ENCODE measurements around the gene ISL2. TPM values are rescaled to one million over a fixed set of nuclear protein-coding genes. Genes with fewer than 3 reads are reported as not detected.
"Not testable (repeated sequence)": the region's sequence is repeated elsewhere in the genome, so short reads cannot be mapped to it uniquely, and the experiment has no call there.

ISL2 gene
- total RNA-seq, 4 donors from 2014 or later, result 1.3 to 1.4 TPM; not detected in 2

DNA sequence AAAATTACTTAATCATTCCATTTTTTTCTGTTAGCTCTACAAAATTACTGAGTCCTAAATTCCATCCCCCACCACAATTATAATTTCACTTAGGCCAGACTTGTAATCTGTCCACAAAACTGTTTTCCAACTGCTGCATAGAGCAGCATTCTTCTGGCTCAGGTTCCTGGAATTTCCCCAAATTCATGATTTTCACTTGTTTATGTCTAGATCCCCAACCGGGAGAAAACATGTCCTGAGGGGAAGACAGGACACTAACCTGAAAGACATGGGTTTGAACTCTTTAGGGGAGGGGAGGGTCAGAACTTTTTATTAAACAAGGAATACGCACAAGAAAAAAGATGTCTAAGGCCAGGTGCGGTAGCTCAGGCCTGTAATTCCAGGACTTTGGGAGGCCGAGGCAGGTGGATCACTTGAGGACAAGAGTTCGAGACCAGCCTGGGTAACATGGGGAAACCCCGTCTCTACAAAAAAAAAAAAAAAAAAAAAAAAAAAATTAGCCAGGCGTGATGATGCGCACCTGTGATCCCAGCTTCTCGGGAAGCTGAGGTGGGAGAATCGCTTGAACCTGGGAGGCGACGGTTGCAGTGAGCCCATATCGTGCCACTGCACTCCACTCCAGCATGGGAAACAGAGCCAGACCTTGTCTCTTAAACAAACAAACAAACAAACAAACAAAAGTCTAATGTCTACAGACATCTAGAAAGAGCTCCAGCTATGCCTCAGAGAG, 26.8 kb upstream of the ISL2 start:
- no peaks in the 10 kb centered on the region for H3K27me3 ChIP-seq
- 80 to 83% methylated on average over 10 to 13 of the region's 13 CpGs for WGBS, 2 donors (ENCODE audit: low coverage in 1 of 2)
- DNase-seq, result no peak
- H3K4me3 ChIP-seq, result peak overlapping the region in 3 of 4 donors; percentile 42 to 85 (median 84)
- peaks cover 4 to 21% (median 10%) of the 10 kb centered on the region in 4 donors for H3K4me1 ChIP-seq
- H3K9me3 ChIP-seq, result no peaks in the 10 kb centered on the region
- peak overlapping the region in 3 of 4 donors; percentile 87 to 93 (median 90) for H3K27ac ChIP-seq
- intact Hi-C loops (cut with DNase I; ENCODE audit: low total_unique reads) (loop anchor here (1.0 kb wide), 1 partner anchor 117 kb away; no protein-coding TSS in a partner anchor), in situ Hi-C loops (cut with MboI; ENCODE audit: low pct_ligation_motif_present in 1 of 4, low pct_unique_long_range_greater_than_20kb in 1 of 4, low sequenced_read_pairs in 3 of 4) (no loop called here)
- TF ChIP-seq, protein P1, sequence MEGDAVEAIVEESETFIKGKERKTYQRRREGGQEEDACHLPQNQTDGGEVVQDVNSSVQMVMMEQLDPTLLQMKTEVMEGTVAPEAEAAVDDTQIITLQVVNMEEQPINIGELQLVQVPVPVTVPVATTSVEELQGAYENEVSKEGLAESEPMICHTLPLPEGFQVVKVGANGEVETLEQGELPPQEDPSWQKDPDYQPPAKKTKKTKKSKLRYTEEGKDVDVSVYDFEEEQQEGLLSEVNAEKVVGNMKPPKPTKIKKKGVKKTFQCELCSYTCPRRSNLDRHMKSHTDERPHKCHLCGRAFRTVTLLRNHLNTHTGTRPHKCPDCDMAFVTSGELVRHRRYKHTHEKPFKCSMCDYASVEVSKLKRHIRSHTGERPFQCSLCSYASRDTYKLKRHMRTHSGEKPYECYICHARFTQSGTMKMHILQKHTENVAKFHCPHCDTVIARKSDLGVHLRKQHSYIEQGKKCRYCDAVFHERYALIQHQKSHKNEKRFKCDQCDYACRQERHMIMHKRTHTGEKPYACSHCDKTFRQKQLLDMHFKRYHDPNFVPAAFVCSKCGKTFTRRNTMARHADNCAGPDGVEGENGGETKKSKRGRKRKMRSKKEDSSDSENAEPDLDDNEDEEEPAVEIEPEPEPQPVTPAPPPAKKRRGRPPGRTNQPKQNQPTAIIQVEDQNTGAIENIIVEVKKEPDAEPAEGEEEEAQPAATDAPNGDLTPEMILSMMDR (IDR thresholded peaks at IDR 0.05), result no peak
- TF ChIP-seq POLR2AphosphoS5 (IDR thresholded peaks at IDR 0.05) (no peak), POLR2A (IDR thresholded peaks at IDR 0.05) (no peak), EP300 (IDR thresholded peaks at IDR 0.05; ENCODE audit: low read depth) (no peak)
- H3K36me3 ChIP-seq, result no peaks in the 10 kb centered on the region

DNA sequence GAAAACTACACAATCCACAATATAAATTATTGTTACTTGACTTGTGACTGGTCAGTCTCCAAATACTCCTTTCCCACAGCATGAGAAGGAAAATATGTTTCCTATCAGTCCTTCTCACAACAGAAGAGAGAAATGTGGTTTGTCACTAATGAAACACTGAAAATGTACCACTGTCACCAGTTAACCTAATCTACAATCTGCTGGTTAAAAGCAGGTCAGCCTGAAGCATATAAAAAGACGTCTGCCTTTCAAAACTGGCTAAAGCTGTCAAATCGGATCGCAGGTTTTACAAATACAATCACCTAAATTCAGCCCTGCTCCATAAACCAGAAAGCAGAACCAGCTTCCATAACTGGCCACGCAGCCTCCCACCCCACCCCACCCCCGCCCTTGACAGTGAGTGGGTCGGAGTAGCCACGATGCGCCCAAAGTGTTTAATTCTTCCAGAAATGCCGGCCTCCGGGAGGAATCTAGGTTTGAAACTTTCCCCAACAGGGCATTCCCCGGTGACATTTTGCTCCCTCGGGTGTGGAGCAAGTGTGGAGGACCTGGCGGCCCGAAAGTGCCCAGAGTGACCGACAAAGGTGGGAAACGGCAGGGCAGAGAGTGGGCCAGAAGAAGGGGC, 26.0 kb upstream of the ISL2 start:
- Histone ChIP-seq H3K4me3 (peak overlapping the region; percentile 41 to 85 (median 63)), H3K9me3 (no peaks in the 10 kb centered on the region), H3K27ac (peak overlapping the region; percentile 84 to 93 (median 88)), H3K36me3 (no peaks in the 10 kb centered on the region), H3K4me1 (peaks cover 4 to 21% (median 10%) of the 10 kb centered on the region in 4 donors), H3K27me3 (no peaks in the 10 kb centered on the region)
- TF ChIP-seq POLR2AphosphoS5 (IDR thresholded peaks at IDR 0.05), result no peak
- TF ChIP-seq POLR2A (IDR thresholded peaks at IDR 0.05), result no peak
- no peak for TF ChIP-seq EP300 (IDR thresholded peaks at IDR 0.05; ENCODE audit: low read depth)
- TF ChIP-seq, protein P1 (IDR thresholded peaks at IDR 0.05), result no peak
- DNase-seq, result no peak
- in situ Hi-C loops (cut with MboI; ENCODE audit: low pct_ligation_motif_present in 1 of 4, low pct_unique_long_range_greater_than_20kb in 1 of 4, low sequenced_read_pairs in 3 of 4), result no loop called here
- 1% methylated on average over 11 of the region's 16 CpGs; no CpG with 5 or more reads in 1 of the 2 donors for WGBS, 2 donors (ENCODE audit: low coverage in 1 of 2)
- intact Hi-C loops (cut with DNase I; ENCODE audit: low total_unique reads), result loop anchor here (1.0 kb wide), 1 partner anchor 118 kb away; no protein-coding TSS in a partner anchor

DNA sequence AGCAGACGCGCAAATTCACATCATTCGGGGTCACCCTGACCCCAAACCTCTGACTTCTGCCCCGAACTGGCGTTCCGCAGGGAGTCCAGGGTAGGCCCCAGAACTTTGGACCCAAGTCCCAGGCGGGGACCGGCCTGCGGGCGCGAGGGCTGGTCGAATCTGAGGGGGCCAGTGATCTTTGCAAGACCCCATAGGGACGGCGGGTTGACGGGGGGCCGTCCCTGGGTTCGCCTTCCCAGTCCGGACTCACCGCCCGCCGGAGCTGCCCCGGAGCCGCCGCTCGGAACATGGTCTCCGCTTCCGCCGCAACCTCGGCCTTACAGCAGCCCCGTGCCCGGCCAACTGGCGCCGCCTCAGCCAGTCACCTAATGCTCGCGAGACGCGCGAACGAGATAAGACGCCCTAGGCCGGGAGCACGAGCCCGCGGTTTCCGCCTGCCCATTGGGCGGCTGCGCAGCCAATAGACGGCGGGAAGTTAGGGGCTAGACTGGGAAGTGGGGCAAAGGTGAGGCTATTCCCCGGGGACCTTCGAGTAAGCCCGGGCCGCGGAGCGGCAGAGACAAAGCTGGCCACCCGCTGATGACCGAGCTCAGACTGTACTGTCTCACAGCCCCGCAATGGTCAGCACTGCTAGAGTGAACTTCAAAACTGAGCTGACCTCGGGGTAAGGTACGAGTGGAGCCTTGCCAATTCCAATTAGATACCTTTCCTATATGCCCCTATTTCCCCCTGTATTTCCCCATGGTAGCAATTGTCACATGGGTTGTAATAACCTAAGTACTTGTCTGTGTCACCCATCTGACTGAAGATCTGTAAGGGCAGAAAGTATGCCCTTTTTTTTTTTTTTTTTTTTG, 25.2 kb upstream of the ISL2 start, which contains the start of gene ETFA:
ETFA (minus strand) TSS at position 370 of the 854 bp plus-strand sequence; CDS start at position 289, 81 bp downstream.
- H3K36me3 ChIP-seq, result no peaks in the 10 kb centered on the region
- H3K9me3 ChIP-seq, result no peaks in the 10 kb centered on the region
- intact Hi-C loops (cut with DNase I; ENCODE audit: low total_unique reads) (no loop called here), in situ Hi-C loops (cut with MboI; ENCODE audit: low pct_ligation_motif_present in 1 of 4, low pct_unique_long_range_greater_than_20kb in 1 of 4, low sequenced_read_pairs in 3 of 4) (no loop called here)
- H3K4me1 ChIP-seq, result peaks cover 4 to 21% (median 10%) of the 10 kb centered on the region in 4 donors
- peak; percentile 97 for TF ChIP-seq POLR2A (IDR thresholded peaks at IDR 0.05)
- no peak for TF ChIP-seq EP300 (IDR thresholded peaks at IDR 0.05; ENCODE audit: low read depth)
- TF ChIP-seq POLR2AphosphoS5 (IDR thresholded peaks at IDR 0.05), result peak; percentile 96 to 99 (median 98)
- peak; percentile 98 for DNase-seq
- no peaks in the 10 kb centered on the region for H3K27me3 ChIP-seq
- 0% methylated on average over 60 of the region's 60 CpGs; no CpG with 5 or more reads in 1 of the 2 donors for WGBS, 2 donors (ENCODE audit: low coverage in 1 of 2)
- H3K27ac ChIP-seq, result peak within 1 kb of the TSS; percentile 84 to 93 (median 88)
- peak within 1 kb of the TSS; percentile 41 to 85 (median 63) for H3K4me3 ChIP-seq

DNA sequence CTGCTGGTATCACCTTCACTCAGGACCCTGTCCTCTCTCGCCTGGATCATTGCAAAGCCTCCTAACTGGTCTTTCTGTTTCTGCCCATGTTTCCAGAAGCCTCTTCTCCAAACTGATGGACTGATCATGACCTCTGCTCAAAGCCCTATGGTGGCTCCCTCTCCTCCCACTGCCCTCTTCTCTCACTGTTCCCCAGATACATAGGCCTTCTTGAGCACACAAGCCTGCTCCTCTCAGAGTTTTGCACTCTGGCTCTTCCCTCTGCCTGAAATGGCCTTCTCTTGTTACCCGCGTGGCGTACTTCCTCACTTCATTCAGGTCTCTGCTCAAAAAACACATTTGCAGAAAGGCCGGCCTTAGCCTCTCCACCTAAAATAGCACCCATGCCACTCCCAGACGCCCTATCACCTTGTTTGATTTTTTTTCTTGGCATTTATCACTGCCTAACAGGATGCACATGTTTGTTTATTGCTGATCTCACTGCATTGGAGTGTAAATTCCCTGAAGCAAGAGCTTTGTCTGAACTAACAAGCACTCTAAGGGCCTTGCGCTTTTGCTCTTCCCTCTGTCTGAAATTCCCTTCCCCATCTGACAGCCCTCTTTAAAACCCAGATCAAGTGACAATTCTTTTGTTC, 23.9 kb upstream of the ISL2 start:
- H3K27me3 ChIP-seq, result no peaks in the 10 kb centered on the region
- in situ Hi-C loops (cut with MboI; ENCODE audit: low pct_ligation_motif_present in 1 of 4, low pct_unique_long_range_greater_than_20kb in 1 of 4, low sequenced_read_pairs in 3 of 4) (no loop called here), intact Hi-C loops (cut with DNase I; ENCODE audit: low total_unique reads) (no loop called here)
- no peaks in the 10 kb centered on the region for H3K9me3 ChIP-seq
- no peaks in the 10 kb centered on the region for H3K36me3 ChIP-seq
- no peak overlapping the region for H3K4me3 ChIP-seq
- no peak overlapping the region for H3K27ac ChIP-seq
- no peak for DNase-seq
- WGBS, 2 donors (ENCODE audit: low coverage in 1 of 2), result 65 to 70% methylated on average over 3 to 7 of the region's 7 CpGs
- TF ChIP-seq POLR2A (IDR thresholded peaks at IDR 0.05) (no peak), EP300 (IDR thresholded peaks at IDR 0.05; ENCODE audit: low read depth) (no peak), POLR2AphosphoS5 (IDR thresholded peaks at IDR 0.05) (no peak)
- TF ChIP-seq, protein P1 (IDR thresholded peaks at IDR 0.05), result no peak
- H3K4me1 ChIP-seq, result peaks cover 4 to 21% (median 10%) of the 10 kb centered on the region in 4 donors

DNA sequence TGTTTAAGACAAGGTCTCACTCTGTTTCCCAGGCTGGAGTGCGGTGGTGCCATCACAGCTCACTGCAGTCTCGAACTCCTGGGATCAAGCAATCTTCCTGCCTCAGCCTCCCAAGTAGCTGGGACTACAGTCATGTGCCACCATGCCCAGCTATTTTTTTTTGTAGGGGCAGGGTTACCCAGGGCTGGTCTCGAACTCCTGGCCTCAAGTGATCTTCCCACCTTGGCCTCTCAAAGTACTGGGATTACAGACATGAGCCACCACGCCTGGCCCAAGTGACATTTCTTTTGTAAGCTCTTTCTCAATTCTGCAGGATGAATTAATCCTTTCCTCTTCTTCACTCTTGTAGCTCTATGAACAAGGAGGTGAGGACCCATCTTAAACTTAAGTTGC, 23.4 kb upstream of the ISL2 start:
- H3K4me1 ChIP-seq, result peaks cover 4 to 21% (median 10%) of the 10 kb centered on the region in 4 donors
- H3K27ac ChIP-seq, result not testable (repeated sequence)
- whole genome bisulfite sequencing, 2 donors (ENCODE audit: low coverage in 1 of 2), result 83 to 94% methylated on average over 3 to 4 of the region's 4 CpGs

More for the DNA sequence above, 23.4 kb upstream of the ISL2 start:
- DNase-seq; H3K9me3 ChIP-seq; intact Hi-C loops (cut with DNase I; ENCODE audit: low total_unique reads); in situ Hi-C loops (cut with MboI; ENCODE audit: low pct_ligation_motif_present in 1 of 4, low pct_unique_long_range_greater_than_20kb in 1 of 4, low sequenced_read_pairs in 3 of 4); H3K36me3 ChIP-seq; H3K4me3 ChIP-seq; H3K27me3 ChIP-seq: not testable (repeated sequence)
